Gastroesophageal sphincter (tissue), 4 donors: Measurements from ENCODE around the gene CEBPA. TPM values are rescaled to one million over a fixed set of nuclear protein-coding genes. Genes with fewer than 3 reads are reported as not detected.

Source experiments
- ATAC-seq: fragments of 150-250 bp; one replicate; pipeline ENCODE4 v1.9.1; 2016; ENCODE audit warnings: mild to moderate bottlenecking, moderate library complexity
- H3K27ac ChIP-seq, 4 donors: fragments of 200-600 bp; sonication (generic) in 3 of 4; 1 replicate in 3 of 4; 2 replicates in 1 of 4; pipeline ENCODE4 v1.5.1; 2016 to 2019
- H3K27me3 ChIP-seq: fragments of 200-600 bp; sonication (generic); one replicate; pipeline ENCODE4 v1.5.1; 2019
- H3K36me3 ChIP-seq, 2 donors: fragments of 200-600 bp; sonication (generic); one replicate each; pipeline ENCODE4 v1.5.1; 2019; ENCODE audit warnings: control low read depth in 1 of 2
- H3K4me1 ChIP-seq, 3 donors: fragments of 200-600 bp; sonication (generic); 1 replicate in 2 of 3; 2 replicates in 1 of 3; pipeline ENCODE4 v1.5.1; 2016 to 2019; ENCODE audit warnings: control low read depth in 2 of 3
- H3K4me3 ChIP-seq, 2 donors: fragments of 200-600 bp; sonication (generic); one replicate each; pipeline ENCODE4 v1.5.1; 2019; ENCODE audit warnings: mild to moderate bottlenecking in 1 of 2, moderate library complexity in 1 of 2
- H3K9me3 ChIP-seq, 3 donors: fragments of 200-600 bp; sonication (generic); one replicate each; pipeline ENCODE4 v1.5.1; 2017 to 2019; ENCODE audit warnings: control low read depth in 2 of 3
- EP300 ChIP-seq: sonication (generic); formaldehyde crosslinking; IDR thresholded peaks from one replicate; pipeline ENCODE4 v1.6.1; 2017; ENCODE audit warnings: antibody characterized with exemption, mild to moderate bottlenecking
- POLR2A ChIP-seq, 2 donors: fragments of 450-650 bp; IDR thresholded peaks; one replicate each; pipeline ENCODE4 v1.6.1; 2017; ENCODE audit warnings: antibody characterized with exemption in 2 of 2, mild to moderate bottlenecking in 2 of 2, moderate library complexity in 1 of 2
- POLR2AphosphoS5 ChIP-seq: sonication (generic); formaldehyde crosslinking; IDR thresholded peaks from one replicate; pipeline ENCODE4 v1.6.1; 2017; ENCODE audit warnings: antibody characterized with exemption
- WGBS, 2 donors: methylation state at CpG; one replicate each; pipeline ENCODE4 v1.1.5; 2018; ENCODE audit warnings: low coverage in 1 of 2; 5-methylcytosine and 5-hydroxymethylcytosine counted together
- total RNA-seq, 4 donors: library from RNA; depleted of rRNA; stranded (reverse); fragments of >200 nt; gene quantifications; one replicate each; pipeline ENCODE4 v1.1.0, GENCODE V29; 2016
- TF ChIP-seq, protein P1 (sequence below), 4 experiments: fragments of 200-600 bp in 2 of 4; fragments of 450-650 bp in 2 of 4; sonication (generic) in 1 of 4; IDR thresholded peaks; one replicate each; pipeline ENCODE4 v1.5.1; 2017 to 2019; ENCODE audit warnings: antibody characterized with exemption in 4 of 4, mild to moderate bottlenecking in 2 of 4, moderate library complexity in 2 of 4

CEBPA gene
- total RNA-seq, 4 donors from 2014 or later = 7.0 to 11.3 (median 9.0) TPM

DNA sequence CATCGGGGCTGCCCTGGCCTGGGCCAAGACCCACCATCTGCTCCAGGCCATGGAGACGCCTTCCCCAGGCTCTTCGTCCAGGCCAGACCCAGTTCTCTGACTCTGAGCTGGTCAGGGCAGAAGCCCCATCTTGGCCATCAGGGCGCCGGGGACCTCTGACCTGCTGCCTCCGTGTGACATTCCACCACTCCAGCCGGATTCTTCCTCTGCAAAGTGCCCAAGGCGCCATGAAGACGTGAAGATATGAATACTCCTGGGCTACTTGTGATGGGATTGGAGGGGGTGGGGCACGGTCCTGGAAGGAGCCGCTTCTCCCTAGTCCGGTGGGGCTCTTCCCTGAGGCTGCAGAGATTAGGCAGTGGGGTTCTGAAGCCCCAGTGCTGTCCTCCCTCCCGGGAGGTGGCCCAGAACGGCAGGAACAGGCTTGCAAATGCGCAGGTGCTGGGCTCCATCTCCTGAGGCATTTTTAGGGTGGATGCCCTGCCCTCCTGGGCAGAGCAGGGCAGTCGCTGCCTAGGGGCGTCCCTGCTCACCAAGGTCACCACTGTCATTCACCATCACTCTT, 50.7 kb downstream of the CEBPA start:
- no peaks in the 10 kb centered on the region for H3K4me1 ChIP-seq
- 63 to 67% methylated on average over 2 to 11 of the region's 17 CpGs for WGBS, 2 donors

DNA sequence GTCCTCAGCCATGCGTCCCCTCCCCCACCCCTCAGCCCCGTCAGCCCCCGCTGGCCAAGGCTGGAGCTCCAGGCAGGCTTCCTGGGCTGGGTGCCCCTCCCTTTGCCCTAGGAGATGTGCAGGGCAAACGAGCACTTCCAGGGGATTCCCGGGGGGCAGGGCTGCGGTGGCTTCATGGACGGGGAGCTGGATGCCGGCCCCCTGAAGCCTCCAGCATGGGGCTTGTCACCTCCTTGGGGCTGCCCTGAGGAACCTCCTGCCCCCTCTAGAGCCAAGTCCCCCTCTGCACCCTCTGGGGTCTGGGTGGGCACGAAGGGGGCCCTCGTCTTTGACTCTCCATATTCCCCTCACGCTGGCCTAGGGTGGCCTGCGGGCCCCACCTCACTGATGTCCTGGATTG, 51.3 kb downstream of the CEBPA start:
- no peaks in the 10 kb centered on the region for H3K4me1 ChIP-seq
- peaks cover 0 to 1% (median 0%) of the 10 kb centered on the region in 3 donors for H3K9me3 ChIP-seq
- peaks cover 43% of the 10 kb centered on the region for H3K27me3 ChIP-seq
- 29% methylated on average over 1 to 3 of the region's 12 CpGs for WGBS, 2 donors
- no peak for ATAC-seq
- no peaks in the 10 kb centered on the region for H3K36me3 ChIP-seq
- H3K4me3 ChIP-seq = no peak overlapping the region
- TF ChIP-seq POLR2AphosphoS5 (no peak), EP300 (no peak)
- TF ChIP-seq, protein P1, sequence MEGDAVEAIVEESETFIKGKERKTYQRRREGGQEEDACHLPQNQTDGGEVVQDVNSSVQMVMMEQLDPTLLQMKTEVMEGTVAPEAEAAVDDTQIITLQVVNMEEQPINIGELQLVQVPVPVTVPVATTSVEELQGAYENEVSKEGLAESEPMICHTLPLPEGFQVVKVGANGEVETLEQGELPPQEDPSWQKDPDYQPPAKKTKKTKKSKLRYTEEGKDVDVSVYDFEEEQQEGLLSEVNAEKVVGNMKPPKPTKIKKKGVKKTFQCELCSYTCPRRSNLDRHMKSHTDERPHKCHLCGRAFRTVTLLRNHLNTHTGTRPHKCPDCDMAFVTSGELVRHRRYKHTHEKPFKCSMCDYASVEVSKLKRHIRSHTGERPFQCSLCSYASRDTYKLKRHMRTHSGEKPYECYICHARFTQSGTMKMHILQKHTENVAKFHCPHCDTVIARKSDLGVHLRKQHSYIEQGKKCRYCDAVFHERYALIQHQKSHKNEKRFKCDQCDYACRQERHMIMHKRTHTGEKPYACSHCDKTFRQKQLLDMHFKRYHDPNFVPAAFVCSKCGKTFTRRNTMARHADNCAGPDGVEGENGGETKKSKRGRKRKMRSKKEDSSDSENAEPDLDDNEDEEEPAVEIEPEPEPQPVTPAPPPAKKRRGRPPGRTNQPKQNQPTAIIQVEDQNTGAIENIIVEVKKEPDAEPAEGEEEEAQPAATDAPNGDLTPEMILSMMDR (IDR thresholded peaks at IDR 0.05) = no peak
- no peak overlapping the region for H3K27ac ChIP-seq

More for the DNA sequence above, 50.7 kb downstream of the CEBPA start:
- ATAC-seq = no peak
- Histone ChIP-seq H3K36me3 (no peaks in the 10 kb centered on the region), H3K4me3 (no peak overlapping the region), H3K27me3 (peaks cover 43% of the 10 kb centered on the region), H3K9me3 (no peaks in the 10 kb centered on the region), H3K27ac (no peak overlapping the region)
- TF ChIP-seq POLR2AphosphoS5 = no peak
- TF ChIP-seq EP300 = no peak
- TF ChIP-seq, protein P1 (IDR thresholded peaks at IDR 0.05) = no peak

DNA sequence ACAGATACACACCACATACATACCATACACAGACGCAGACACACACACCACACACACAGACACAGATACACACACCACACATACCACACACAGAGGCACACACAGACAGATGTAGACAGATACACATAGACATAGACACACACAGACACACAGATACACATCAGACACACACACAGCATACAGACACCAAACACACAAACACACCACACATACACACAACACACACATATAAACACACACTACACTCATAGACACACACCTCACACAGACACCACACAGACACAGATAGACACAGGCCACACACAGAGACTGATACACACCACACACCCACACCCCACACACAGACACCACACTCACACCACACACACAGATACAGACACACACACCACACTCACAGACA, 51.8 kb downstream of the CEBPA start:
- H3K9me3 ChIP-seq = peaks cover 0 to 7% (median 0%) of the 10 kb centered on the region in 3 donors
- TF ChIP-seq POLR2AphosphoS5 = no peak
- TF ChIP-seq, protein P1 (IDR thresholded peaks at IDR 0.05) = no peak
- TF ChIP-seq EP300 = no peak
- no peak for TF ChIP-seq POLR2A (IDR thresholded peaks at IDR 0.05)
- H3K27me3 ChIP-seq = peaks cover 43% of the 10 kb centered on the region
- no peaks in the 10 kb centered on the region for H3K4me1 ChIP-seq
- H3K36me3 ChIP-seq = no peaks in the 10 kb centered on the region
- WGBS, 2 donors = 71% methylated on average over 1 of the region's 1 CpG; no CpG with 5 or more reads in 1 of the 2 donors
- H3K4me3 ChIP-seq = no peak overlapping the region
- no peak for ATAC-seq
- H3K27ac ChIP-seq = no peak overlapping the region

Other genes with a start within 250 kb of the CEBPA start
- 1 to 10 TPM; 1.4 to 4.7 (median 2.1) TPM for gene RHPN2, start 237.6 kb downstream of the CEBPA start, total RNA-seq
- 10 to 100 TPM in 1 of 4 donors, 1 to 10 TPM in 3; 6.2 to 10.4 (median 6.8) TPM for gene GPATCH1, start 221.4 kb downstream of the CEBPA start, total RNA-seq
- gene WDR88, start 170.4 kb downstream of the CEBPA start, total RNA-seq = not detected
- 10 to 100 TPM; 31.0 to 66.7 (median 38.5) TPM for gene LRP3, start 108.2 kb downstream of the CEBPA start, total RNA-seq
- not detected for gene SLC7A10, start 76.7 kb downstream of the CEBPA start, total RNA-seq
- 10 to 100 TPM; 23.8 to 34.9 (median 26.2) TPM for gene CEBPG, start 71.2 kb upstream of the CEBPA start, total RNA-seq
- gene PEPD, start 219.3 kb upstream of the CEBPA start, total RNA-seq = 10 to 100 TPM; 61.3 to 77.7 (median 69.6) TPM